Small intestine (tissue), 16 donors: ENCODE measurements around the gene TCHHL1. TPM values are rescaled to one million over a fixed set of nuclear protein-coding genes. Genes with fewer than 3 reads are reported as not detected.

Experiments used
- DNase-seq, 2 donors: peaks; one replicate each; pipeline versions ENCODE4 v3.0.0 to v3.0.0-alpha.2; 2013
- FAIRE-seq: peaks from 2 replicates; lab custom pipeline; 2012; peaks lifted over from hg19 to GRCh38; lab: Jason Lieb, UNC
- H3K27ac ChIP-seq, 3 donors: one replicate each; pipeline ENCODE4 v1.5.1; 2013; ENCODE audit warnings: low read length in 2 of 3, mild to moderate bottlenecking in 2 of 3, control low read depth in 1 of 3, inconsistent platforms in 1 of 3, low read depth in 1 of 3, moderate library complexity in 1 of 3
- H3K27me3 ChIP-seq, 3 donors: one replicate each; pipeline ENCODE4 v1.6.1; 2013; ENCODE audit warnings: low read length in 3 of 3, inconsistent platforms in 1 of 3; ENCODE audit not compliant: control insufficient read depth in 3 of 3, insufficient read depth in 3 of 3
- H3K36me3 ChIP-seq, 3 donors: one replicate each; pipeline ENCODE4 v1.6.1; 2013; ENCODE audit warnings: low read length in 3 of 3, inconsistent platforms in 1 of 3, low read depth in 1 of 3, mild to moderate bottlenecking in 1 of 3, moderate library complexity in 1 of 3; ENCODE audit not compliant: control insufficient read depth in 3 of 3, insufficient read depth in 2 of 3
- H3K4me1 ChIP-seq, 3 donors: one replicate each; pipeline ENCODE4 v1.6.1; 2013; ENCODE audit warnings: low read length in 2 of 3, inconsistent platforms in 1 of 3, low read depth in 1 of 3, mild to moderate bottlenecking in 1 of 3, moderate library complexity in 1 of 3; ENCODE audit not compliant: control insufficient read depth in 3 of 3, insufficient read depth in 2 of 3
- H3K4me3 ChIP-seq, 3 donors: one replicate each; pipeline ENCODE4 v1.5.1; 2013; ENCODE audit warnings: low read length in 3 of 3, control low read depth in 1 of 3, inconsistent platforms in 1 of 3, low read depth in 1 of 3, mild to moderate bottlenecking in 1 of 3, moderate library complexity in 1 of 3
- H3K9me3 ChIP-seq, 2 donors: one replicate each; pipeline ENCODE4 v1.6.1; 2013; ENCODE audit warnings: low read depth in 1 of 2, low read length in 1 of 2; ENCODE audit not compliant: control insufficient read depth in 2 of 2, insufficient read depth in 1 of 2
- WGBS, 3 donors: extraction: QIAGEN DNeasy Blood & Tissue Kit; methylation state at CpG; one replicate each; pipeline ENCODE4 v1.1.7; 2013; 5-methylcytosine and 5-hydroxymethylcytosine counted together
- long read RNA-seq, 10 donors: transcript quantifications; one replicate each; lab custom pipeline, GENCODE V29; 2026
- polyA plus RNA-seq, 4 donors: library from polyadenylated mRNA; stranded (reverse) in 3 of 4; unstranded in 1 of 4; fragments of 200-250 nt in 3 of 4; fragments of 120-200 nt in 1 of 4; gene quantifications; one replicate each; pipeline versions ENCODE4 v1.2.1 to v1.2.3, GENCODE V29; 2013
- donor health status: healthy with polysubstance abuse.
- donor health status: control.
- donor health status: control.
- donor health status: Bipolar disorder and iron deficiency.
- donor health status: healthy.

Gene TCHHL1
- polyA plus RNA-seq = not detected
- long read RNA-seq, donor 1 = 0 reads
- long read RNA-seq, donor 2 = 0 reads
- long read RNA-seq, donor 3 = 0 reads
- long read RNA-seq, donor 4 = 0 reads
- long read RNA-seq, donor 5 = 0 reads
- long read RNA-seq, donor 6 = 0 reads
- long read RNA-seq, donor 7 = 0 reads
- long read RNA-seq, donor 8 = 0 reads
- long read RNA-seq, donor 9 = 0 reads
- long read RNA-seq, donor 10 = 0 reads

GRCh38 chr1:152089014-152089674 lies at the start of gene TCHHL1:
Gene TCHHL1 (minus strand): TSS chr1:152089064. CDS start chr1:152088143, 921 bp downstream.
- DNase-seq = no peak
- H3K27me3 ChIP-seq = peaks cover 0 to 11% (median 2%) of the 10 kb centered on the region in 3 donors
- 71 to 78% (median 71%) methylated on average over 5 of the region's 5 CpGs for WGBS, 3 donors
- H3K9me3 ChIP-seq = no peaks in the 10 kb centered on the region
- H3K4me3 ChIP-seq = no peak within 1 kb of the TSS
- no peak for FAIRE-seq
- H3K4me1 ChIP-seq = no peaks in the 10 kb centered on the region
- no peak within 1 kb of the TSS for H3K27ac ChIP-seq
- H3K36me3 ChIP-seq = no peaks in the 10 kb centered on the region

- Histone ChIP-seq H3K9me3 (peaks cover 0 to 3% of the 10 kb centered on the region in 2 donors), H3K36me3 (no peaks in the 10 kb centered on the region), H3K27ac (no peak overlapping the region), H3K4me1 (no peaks in the 10 kb centered on the region), H3K27me3 (peaks cover 0 to 9% (median 2%) of the 10 kb centered on the region in 3 donors), H3K4me3 (no peak overlapping the region)
- FAIRE-seq (no peak), DNase-seq (no peak)
Observed at GRCh38 chr1:152137215-152137614, 48.4 kb upstream of the TCHHL1 start.

GRCh38 chr1:152130186-152130585 lies 41.3 kb upstream of the TCHHL1 start:
- no peak overlapping the region for H3K4me3 ChIP-seq
- H3K36me3 ChIP-seq = no peaks in the 10 kb centered on the region
- FAIRE-seq (no peak), DNase-seq (no peak)
- peaks cover 0 to 15% (median 4%) of the 10 kb centered on the region in 3 donors for H3K27me3 ChIP-seq
- no peak overlapping the region for H3K27ac ChIP-seq
- no peaks in the 10 kb centered on the region for H3K4me1 ChIP-seq
- H3K9me3 ChIP-seq = peaks cover 0 to 8% of the 10 kb centered on the region in 2 donors

GRCh38 chr1:152127673-152128072 lies 38.8 kb upstream of the TCHHL1 start:
- Histone ChIP-seq H3K4me3 (no peak overlapping the region), H3K36me3 (no peaks in the 10 kb centered on the region), H3K27me3 (peaks cover 0 to 13% (median 4%) of the 10 kb centered on the region in 3 donors), H3K4me1 (no peaks in the 10 kb centered on the region), H3K27ac (no peak overlapping the region), H3K9me3 (peaks cover 0 to 8% of the 10 kb centered on the region in 2 donors)
- no peak for DNase-seq
- no peak for FAIRE-seq

GRCh38 chr1:152125834-152126443 lies 37.1 kb upstream of the TCHHL1 start:
- FAIRE-seq = no peak
- no peaks in the 10 kb centered on the region for H3K4me1 ChIP-seq
- H3K27ac ChIP-seq = no peak overlapping the region
- DNase-seq = no peak
- peaks cover 0 to 10% (median 7%) of the 10 kb centered on the region in 3 donors for H3K27me3 ChIP-seq
- no peaks in the 10 kb centered on the region for H3K36me3 ChIP-seq
- WGBS, 3 donors = 45 to 66% (median 55%) methylated on average over 6 of the region's 6 CpGs
- no peaks in the 10 kb centered on the region for H3K9me3 ChIP-seq
- H3K4me3 ChIP-seq = no peak overlapping the region

- peaks cover 0 to 30% (median 14%) of the 10 kb centered on the region in 3 donors for H3K27me3 ChIP-seq
- H3K4me3 ChIP-seq = no peak overlapping the region
- no peaks in the 10 kb centered on the region for H3K9me3 ChIP-seq
- H3K36me3 ChIP-seq = no peaks in the 10 kb centered on the region
- FAIRE-seq (no peak), DNase-seq (no peak)
- WGBS, 3 donors = 70 to 89% (median 73%) methylated on average over 1 of the region's 1 CpG
- H3K4me1 ChIP-seq = no peaks in the 10 kb centered on the region
- no peak overlapping the region for H3K27ac ChIP-seq
Observed at GRCh38 chr1:152118915-152119314, 30.1 kb upstream of the TCHHL1 start.

GRCh38 chr1:152115344-152115743 lies 26.5 kb upstream of the TCHHL1 start, which contains the start of gene TCHH:
Gene TCHH (minus strand): TSS chr1:152115444. CDS start chr1:152114080, 1,364 bp downstream.
- H3K9me3 ChIP-seq = peaks cover 0 to under 1% of the 10 kb centered on the region in 2 donors
- peaks cover 0 to 20% (median 3%) of the 10 kb centered on the region in 3 donors for H3K4me1 ChIP-seq
- peaks cover 0 to 59% (median 18%) of the 10 kb centered on the region in 3 donors for H3K27me3 ChIP-seq
- FAIRE-seq = no peak
- WGBS, 3 donors = 46 to 52% (median 48%) methylated on average over 4 of the region's 4 CpGs
- no peaks in the 10 kb centered on the region for H3K36me3 ChIP-seq
- H3K4me3 ChIP-seq = no peak within 1 kb of the TSS
- DNase-seq = no peak
- H3K27ac ChIP-seq = no peak within 1 kb of the TSS

GRCh38 chr1:152112885-152113432 lies 24.1 kb upstream of the TCHHL1 start:
- Histone ChIP-seq H3K27ac (no peak overlapping the region), H3K9me3 (peaks cover 0 to 17% of the 10 kb centered on the region in 2 donors), H3K27me3 (peaks cover 0 to 78% (median 33%) of the 10 kb centered on the region in 3 donors), H3K4me3 (no peak overlapping the region), H3K36me3 (no peaks in the 10 kb centered on the region), H3K4me1 (peaks cover 0 to 28% (median 3%) of the 10 kb centered on the region in 3 donors)
- 19 to 22% (median 21%) methylated on average over 13 of the region's 13 CpGs for WGBS, 3 donors
- no peak for DNase-seq
- no peak for FAIRE-seq
